Frontal cortex (tissue), 4 donors: Measurements from ENCODE around the gene MAP4K2. TPM values are rescaled to one million over a fixed set of nuclear protein-coding genes. Genes with fewer than 3 reads are reported as not detected.

Source experiments
- DNase-seq, 2 donors: peaks; one replicate each; pipeline ENCODE4 v3.0.0; 2012; ENCODE audit warnings: low spot score in 2 of 2
- FAIRE-seq: peaks from 2 replicates; lab custom pipeline; 2012; peaks lifted over from hg19 to GRCh38; lab: Jason Lieb, UNC
- total RNA-seq: library from RNA; depleted of rRNA; stranded (reverse); fragments of >200 nt; gene quantifications from one replicate; pipeline ENCODE4 v1.2.3, GENCODE V29; 2014
- donor health status: control.
- donor health status: control.
- donor health status: control.

MAP4K2 gene
- total RNA-seq, 1 donor from 2014 or later, result 7.3 TPM

DNA sequence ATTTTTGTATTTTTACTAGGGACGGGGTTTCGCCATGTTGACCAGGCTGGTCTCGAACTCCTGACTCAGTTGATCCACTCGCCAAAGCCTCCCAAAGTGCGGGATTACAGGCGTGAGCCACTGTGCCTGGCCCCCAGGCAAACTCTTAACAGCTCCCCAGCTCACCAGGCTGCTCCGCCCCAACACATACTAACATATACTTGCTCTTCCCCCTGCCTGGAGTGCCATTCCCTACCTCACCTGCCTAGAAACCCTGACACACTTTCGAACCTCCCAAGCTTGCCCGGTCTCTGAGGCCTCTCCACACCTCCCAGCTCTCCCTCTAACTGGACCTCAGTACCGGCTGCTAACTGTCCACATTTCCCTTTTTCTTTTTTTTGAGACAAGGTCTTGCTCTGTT, 8.5 kb downstream of the MAP4K2 start:
- FAIRE-seq (no peak), DNase-seq (no peak)

GRCh38 chr11:64793271-64794160, 9.5 kb downstream of the MAP4K2 start:
- no peak for FAIRE-seq

DNA sequence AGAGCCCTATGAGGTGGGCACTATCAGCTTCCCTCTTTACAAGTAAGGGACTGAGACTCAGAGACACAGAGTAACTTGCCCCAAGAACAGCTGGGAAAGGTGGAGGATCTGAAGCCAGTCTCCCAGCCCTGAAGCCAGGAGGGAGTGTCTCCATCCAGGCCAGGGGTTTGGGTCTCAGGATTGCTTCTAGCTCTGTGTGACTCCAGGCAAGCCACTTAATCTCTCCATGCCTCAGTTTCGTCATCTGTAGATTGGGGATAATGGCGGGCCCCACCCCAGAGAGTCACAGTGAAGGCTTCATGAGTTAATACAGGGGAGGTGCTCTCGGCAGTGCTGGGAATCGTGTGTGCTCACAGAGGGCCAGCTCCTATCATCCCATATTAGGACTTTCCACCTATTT, 10.5 kb downstream of the MAP4K2 start:
- FAIRE-seq (no peak), DNase-seq (no peak)

More at GRCh38 chr11:64793271-64794160, 9.5 kb downstream of the MAP4K2 start:
- DNase-seq, result no peak

DNA sequence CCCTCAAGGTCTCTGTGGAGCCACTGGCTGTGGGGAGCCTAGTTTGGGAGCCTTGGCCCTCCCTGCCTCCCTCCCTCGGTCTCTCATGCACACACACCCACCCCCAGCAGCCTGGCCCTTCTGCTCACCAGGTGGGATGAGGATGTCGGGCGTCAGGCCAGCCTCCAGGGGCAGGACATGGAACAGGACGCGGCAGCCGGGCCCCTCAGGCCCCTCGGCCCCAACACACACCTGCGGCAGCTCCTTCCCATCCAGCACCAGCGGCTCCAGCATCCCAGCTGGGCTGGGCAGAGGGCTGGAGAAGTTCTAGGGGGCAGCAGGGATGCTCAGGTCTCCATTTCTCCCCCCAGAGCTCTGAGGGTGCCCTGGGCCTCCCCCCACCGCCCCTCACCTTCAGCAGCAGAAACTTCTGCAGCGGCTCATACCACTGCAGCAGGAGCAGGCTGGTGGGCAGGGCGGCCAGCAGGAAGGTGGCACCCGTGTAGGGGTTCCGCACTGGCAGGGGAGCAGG, 11.2 kb downstream of the MAP4K2 start:
- DNase-seq (no peak), FAIRE-seq (no peak)

DNA sequence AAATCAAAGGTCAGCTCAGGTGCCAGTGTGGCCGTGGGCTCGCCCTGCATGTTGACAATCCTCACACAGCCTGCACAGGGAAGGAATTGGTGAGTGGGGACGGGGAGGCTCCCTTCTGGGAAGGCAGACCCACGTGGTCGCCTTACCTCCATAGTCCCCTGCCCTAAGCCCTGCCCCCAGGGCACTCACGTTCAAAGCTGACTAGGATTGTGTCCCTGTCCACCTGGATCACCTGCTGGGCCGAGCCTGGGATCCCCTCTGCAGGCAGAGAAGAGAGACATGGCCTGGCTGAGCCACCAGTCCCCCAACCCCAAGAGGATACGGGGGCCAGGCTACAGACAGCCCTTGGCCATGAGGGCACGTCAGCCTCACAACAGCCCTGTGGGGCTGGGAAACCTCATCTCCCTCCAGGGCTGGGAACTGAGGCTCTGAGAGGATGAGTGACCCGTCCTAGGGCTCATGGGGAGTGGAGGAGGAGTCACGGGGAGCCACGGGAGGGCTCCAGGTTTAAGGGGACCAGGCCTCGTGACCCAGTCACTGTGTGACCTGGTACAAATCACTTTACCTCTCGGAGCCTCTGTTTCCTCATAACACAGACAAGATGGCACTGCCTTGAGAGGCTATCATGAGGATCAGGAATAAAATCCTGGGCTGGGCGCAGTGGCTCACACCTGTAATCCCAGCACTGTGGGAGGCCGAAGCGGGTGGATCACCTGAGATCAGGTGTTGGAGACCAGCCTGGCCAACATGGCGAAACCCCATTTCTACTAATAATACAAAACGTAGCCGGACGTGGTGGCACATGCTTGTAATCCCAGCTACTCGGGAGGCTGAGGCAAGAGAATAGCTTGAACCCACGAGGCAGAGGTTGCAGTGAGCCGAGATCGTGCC, 12.6 kb downstream of the MAP4K2 start:
- DNase-seq, result no peak

DNA sequence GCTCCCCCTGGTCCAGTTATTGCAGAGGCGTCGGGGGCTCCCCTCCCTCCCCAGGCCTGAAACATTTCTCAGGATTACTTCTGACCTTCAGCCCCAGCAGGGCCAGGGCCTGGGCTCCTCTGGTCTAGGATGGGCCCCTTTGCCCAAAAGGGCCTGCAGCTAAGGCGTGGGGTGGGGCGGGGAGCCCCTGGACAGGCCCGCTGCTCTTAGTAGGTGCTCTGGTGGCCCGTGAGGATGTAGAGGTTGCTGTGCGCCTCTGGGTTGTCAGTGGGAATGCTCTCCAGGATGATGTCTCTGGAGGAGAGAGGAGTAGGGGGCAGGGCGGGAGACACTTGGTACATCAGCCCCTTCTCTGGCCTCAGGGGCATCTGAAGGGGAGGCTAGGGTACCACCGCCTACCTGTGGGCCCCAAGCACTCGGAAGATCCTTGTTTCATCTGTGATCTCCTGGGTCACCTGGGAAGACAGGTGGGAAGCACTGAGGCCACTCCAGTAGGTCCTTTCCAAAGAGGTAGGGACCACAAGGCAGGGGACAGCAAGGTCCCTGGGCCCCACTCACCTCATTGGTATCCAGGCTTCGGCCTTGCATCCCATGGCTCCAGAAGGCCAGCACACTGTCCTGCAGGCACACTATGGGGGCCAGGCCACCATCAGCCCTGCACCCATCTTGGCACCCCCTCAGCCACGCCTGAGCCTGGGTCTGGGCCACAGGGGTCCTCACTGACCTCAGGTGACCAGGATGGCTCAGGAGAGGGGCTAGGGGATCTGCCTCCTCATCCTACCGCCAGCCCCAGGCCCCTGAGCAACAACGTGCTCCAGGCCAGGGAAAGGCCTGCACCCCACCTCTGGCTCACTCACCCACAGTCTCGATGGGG, 13.4 kb downstream of the MAP4K2 start:
- no peak for DNase-seq
- no peak for FAIRE-seq

More for the DNA sequence above, 12.6 kb downstream of the MAP4K2 start:
- FAIRE-seq, result no peak

DNA sequence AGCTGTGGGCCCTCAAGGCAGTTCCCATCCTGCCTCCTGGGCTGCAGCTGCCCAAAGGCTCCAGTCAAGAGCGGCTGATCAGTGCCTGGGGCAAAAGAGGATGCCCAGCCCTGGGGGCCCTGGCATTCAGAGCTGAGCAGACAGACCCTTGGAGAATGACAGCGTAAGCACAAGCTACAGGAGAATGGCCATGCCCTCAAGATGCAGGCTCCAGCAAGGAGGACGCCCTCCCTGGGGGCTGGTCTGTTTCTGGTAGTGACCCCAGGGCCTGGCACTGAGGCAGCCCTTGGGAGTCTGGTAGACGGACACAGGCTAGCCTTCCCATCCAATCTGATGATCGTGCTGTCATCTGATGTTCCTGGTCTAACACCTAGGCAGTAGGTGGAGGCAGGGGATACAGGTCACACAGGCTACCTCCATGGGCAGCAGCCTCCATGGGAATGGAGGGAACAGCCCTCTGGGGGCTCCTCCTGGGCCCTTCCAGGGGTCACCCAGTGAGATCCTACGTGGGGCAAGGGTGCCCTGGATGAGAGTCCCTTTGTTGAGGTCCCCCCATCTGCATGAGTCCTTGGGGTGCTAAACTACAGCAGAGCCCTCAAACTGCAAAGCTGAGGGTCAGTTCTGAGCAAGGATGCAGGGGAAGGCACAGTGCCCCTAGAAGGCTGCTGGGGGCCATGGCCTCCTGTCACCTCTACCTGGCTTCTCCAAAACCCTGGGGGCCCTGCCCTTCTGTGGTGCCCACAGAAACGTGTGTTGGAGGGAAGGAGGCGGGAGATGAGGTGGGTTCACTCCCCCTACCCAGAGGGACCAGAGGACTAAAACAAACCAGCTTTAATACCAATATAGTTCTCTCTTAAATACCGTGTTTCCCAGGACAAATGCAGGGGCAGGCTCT, 14.4 kb downstream of the MAP4K2 start:
- FAIRE-seq, result no peak
- DNase-seq, result no peak

DNA sequence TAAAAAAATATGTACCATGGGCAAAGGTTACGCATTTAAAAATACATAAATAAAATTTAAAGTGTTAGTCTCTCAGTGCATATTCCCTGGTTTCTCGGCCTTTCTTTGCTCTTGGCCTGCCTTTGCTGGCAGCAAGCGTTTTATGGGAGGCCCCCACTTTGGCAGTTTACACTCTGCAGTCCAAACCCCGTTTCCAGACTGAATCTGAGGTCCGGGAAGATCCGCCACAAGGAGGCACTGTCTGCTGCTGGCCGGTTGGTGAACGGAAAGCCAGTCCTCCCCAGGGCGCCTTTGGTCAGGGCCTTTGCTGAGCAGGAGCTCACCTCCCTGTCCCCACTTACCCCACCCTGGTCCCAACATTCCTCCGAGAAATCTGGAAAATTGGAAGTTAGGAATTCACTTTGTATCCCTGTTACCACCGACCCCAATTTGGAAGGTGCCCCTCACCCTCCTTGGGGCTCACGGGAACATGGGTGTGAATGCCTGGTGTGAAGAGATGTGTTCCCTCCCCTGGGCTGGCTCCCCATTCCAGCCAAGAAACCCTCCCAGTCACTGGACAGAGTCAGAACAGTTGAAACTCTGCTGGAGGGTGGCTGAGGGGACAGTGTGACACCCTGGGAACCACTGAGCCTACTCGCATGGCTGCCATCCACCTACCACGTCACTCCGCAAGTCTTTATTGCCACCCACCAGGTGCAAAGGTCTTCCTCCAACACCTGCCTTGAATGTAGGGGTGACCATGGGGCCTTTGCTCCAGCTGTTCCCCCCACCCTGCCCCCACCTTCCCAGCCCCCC, 15.3 kb downstream of the MAP4K2 start:
- no peak for FAIRE-seq
- peak; percentile 57 to 77 for DNase-seq

DNA sequence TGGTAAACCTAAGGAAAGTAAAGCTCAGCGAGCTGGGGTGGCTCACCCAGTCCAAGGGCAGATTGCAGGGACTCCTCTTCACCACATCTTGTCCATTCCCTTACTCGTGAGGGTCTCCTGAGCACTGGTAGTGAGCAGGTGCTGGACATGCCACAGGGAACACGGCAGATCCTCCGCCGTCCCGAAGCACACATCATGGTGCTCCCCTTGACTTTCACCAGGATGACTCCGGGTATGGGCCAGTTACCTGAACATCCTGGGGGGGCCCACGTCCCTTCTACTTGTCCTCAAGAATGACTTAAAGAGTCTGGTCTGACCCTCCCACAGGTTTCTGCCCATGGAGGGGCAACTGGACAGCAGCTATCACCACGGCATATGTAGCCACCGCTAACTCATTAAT, 16.7 kb downstream of the MAP4K2 start:
- no peak for FAIRE-seq
- no peak for DNase-seq

- DNase-seq, result no peak
- no peak for FAIRE-seq
Measured at GRCh38 chr11:64784813-64785581, 18.0 kb downstream of the MAP4K2 start.

DNA sequence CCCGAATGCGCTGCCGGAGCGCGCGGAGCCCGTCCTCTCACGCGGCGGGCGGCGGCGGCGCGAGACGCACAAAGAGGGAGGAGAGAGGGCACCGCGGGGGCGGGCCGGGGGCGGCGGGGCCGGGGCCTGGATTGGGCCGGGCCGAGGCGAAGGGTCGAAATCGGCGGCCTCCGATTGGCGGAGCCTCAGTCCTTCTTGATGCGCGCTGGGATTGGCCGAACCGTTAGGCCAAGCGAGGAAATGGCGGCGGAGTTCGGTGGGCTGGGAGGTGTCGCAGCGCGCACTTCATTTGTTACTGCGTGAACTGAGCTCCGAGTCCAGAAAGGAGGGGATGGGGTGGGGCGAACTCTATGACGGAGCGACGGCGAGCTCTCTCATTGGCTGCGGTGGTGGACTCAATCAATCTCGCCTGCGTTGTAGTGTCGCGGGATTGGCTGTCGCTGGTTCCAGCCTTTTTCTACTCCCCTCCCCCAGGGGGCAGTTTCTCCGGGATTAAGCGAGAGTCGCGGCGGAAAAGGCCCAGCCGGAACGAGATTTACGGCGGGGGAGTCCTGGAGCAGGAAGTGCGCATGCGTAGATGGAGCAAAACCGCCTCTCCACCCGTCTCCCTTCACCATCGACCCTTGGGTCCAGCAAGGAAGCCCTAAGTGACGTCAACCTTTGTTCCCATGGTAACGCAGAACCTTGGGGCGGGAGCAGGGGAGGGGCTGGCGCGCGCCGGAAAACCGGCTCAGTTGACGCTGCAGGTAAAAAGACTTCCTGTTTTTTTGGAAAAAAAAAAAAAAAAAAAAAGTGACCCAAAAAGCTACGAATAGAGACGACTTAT, 24.3 kb downstream of the MAP4K2 start, which contains the start of gene SF1:
Gene SF1 (minus strand): TSS at position 70 of the 826 bp plus-strand sequence. CDS start 150 bp downstream, outside the sequence.
- FAIRE-seq (peak; percentile 86), DNase-seq (peak; percentile 94 to 95)

- FAIRE-seq, result no peak
- DNase-seq, result no peak
Measured at GRCh38 chr11:64778223-64778472, 24.9 kb downstream of the MAP4K2 start.

DNA sequence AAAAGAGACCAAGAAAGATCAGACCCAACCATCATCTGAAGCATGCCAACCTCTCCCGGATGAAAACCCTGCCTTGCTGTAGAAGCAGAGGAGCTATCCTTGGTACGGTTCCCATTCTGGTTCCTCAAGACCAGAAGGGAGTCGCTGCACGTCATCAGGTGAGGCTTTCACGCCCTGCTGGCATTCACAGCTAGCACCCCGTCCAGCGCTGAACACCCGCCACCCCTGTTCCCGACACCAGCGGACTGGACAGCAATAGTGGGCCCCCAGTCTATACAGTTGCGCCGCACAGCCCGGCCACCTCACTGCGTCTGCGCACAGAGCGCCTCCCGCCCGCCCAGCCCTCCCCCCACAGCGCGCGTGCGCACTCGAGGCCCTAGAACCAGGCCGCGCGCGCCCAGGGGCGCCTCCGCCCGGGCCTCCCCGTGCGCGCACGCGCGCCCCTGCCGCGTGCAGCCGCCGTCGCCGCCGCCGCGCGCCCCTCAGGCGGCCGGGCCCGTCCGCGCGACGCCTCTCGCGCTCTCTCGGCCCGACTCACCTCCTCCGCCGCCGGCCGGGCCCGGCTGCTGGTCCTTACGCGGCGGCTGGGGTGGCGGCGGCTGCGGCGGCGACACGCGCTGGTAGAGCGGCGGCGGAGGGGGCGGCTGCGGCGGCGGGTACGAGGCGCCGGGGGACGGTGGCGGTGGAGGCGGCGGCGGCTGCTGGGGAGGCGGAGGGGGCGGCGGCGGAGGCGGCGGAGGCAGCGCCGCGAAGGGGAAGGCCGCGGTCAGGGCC, 25.4 kb downstream of the MAP4K2 start:
- DNase-seq (peak; percentile 84 to 90), FAIRE-seq (no peak)

DNA sequence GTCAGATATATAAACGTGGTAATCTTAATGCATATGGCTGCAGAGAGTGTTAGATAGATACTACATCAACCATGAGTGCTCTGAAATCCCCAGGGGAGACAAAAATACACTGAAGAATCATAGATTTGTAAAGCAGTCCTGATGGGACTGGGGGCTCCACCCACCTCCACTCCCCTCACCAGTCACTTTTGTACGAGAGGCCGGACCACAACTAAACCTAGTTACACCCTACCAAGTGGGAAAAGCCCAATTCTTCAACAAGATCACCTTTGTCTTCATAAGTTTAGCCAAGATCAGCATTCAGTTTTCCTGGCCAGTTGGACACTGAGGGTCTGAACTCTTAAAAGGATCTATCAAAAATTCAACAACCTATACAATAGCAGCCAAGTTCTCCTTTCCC, 26.1 kb downstream of the MAP4K2 start:
- no peak for DNase-seq

DNA sequence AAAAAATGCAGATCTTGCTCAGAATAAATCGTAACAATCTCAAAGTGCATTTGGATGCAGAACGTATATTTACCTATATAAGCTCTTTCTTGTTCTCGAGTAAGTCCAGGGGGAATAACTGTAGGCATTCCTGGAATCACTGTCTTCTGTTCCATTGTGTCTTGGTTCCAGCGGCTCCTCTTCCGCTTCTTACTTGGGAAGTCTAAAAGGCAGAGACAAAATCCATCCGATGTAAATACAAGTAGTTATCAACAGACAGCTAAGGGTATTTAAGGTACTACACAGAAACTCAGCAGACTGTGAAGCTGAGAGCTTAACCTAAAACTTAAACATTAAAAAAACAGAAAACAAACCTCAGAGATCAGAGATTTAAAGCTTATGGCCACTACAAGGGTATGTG, 26.6 kb downstream of the MAP4K2 start:
- no peak for FAIRE-seq
- no peak for DNase-seq

More for the DNA sequence above, 26.1 kb downstream of the MAP4K2 start:
- FAIRE-seq, result no peak

DNA sequence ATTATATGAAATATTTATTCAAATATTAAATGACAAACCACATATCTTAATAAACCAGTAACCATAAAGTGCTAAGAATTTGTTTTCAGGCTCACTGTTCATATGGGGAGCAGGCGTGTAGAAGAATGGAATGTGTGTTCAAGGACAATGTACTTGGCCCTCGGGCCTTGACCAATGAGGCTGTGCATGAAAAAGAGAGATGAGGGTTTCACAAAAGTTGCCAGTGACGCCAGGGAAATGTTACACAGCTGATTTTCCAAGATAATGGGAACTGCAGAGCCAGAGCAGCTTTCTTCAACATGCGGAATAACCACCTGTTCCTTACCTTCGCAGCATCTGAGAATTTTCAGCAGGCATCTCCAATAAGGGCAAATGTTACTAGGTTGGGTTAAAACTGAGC, 28.9 kb downstream of the MAP4K2 start:
- DNase-seq (no peak), FAIRE-seq (no peak)
